GM18511 (cell line): ENCODE data around the gene MT3.

ENCODE experiments used
- ATAC-seq: cut with Tn5 transposase; IDR thresholded peaks from one replicate; pipeline ENCODE4 v1.9.1; 2021; ENCODE audit warnings: mild to moderate bottlenecking, moderate library complexity; ENCODE audit not compliant: unreplicated experiment

MT3 gene

GRCh38 chr16:56628486-56629350 is 39.4 kb downstream of the MT3 start:
- no peak for ATAC-seq

GRCh38 chr16:56629531-56629930 is 40.2 kb downstream of the MT3 start:
- no peak for ATAC-seq

DNA sequence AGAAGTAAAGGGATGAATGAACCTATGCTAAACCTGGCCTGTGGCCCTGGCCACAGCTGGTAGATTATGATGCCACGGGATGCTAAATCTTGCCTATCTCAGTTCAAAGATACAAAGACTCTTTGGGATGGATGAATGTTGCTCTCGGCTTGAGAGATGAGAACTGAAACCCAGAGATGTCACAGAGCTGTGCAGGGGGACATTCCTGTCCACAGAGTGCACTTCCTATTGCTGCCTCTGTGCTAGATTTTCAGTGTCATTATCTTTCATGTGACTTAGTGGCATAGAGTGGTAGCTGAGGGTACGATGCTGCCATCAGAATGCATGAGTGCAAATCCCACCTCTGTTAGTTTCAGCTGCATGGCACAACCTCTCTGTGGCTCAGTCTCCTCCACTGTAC is 40.8 kb downstream of the MT3 start:
- peak; percentile 86 for ATAC-seq

GRCh38 chr16:56631197-56631596 is 41.9 kb downstream of the MT3 start:
- ATAC-seq: no peak

GRCh38 chr16:56631832-56632155 is 42.5 kb downstream of the MT3 start:
- no peak for ATAC-seq

DNA sequence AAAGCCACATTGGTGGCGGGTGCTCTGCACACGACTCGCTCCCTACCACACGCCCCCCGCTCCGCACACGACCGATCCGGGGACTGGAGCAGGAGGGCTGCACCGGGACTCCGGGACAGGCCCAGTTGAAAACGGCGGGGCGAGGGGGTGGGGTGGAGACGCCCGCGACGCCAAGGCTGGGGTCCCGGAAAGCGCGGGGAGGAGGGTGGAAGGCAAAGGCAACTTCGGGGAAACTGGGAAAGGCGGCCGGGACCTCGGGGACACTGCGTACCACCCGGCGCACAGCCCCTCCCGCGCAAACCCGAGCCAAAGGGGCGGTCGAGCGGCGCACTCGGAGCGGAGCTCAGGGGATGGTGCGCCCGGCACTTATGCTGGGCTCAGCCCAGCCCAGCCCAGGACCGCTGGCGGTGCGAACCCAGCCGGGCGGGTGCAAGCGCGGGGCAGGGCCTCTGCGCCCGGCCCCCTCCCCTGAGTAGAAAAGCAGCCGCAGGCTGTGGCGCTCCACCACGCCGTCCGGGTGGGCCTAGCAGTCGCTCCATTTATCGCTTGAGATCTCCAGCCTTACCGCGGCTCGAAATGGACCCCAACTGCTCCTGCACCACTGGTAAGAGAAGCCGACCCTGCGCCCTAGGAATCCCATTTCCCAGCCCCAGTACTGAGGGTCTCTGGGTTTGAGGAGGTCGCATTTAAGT is 43.0 kb downstream of the MT3 start, which contains the start of gene MT1M:
Gene MT1M, plus strand, starts transcription at position 504 of the 692 bp plus-strand sequence. Its CDS starts 73 bp downstream, at position 577.
- ATAC-seq: no peak

GRCh38 chr16:56632848-56633365 is 43.6 kb downstream of the MT3 start:
- no peak for ATAC-seq

DNA sequence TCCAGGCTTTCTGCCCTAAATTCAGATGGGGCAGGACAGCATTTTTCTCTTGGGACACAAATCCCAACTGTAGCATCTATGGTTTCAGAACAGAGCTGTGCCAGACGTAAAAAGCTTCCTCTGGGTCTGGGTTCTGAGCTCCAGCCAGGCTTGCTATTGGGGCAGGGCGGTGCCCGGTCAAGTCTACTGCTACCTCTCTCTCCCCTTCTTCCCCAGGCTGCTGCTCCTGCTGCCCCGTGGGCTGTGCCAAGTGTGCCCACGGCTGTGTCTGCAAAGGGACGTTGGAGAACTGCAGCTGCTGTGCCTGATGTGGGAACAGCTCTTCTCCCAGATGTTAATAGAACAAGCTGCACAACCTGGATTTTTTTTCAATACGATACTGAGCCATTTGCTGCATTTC is 44.2 kb downstream of the MT3 start:
- no peak for ATAC-seq

DNA sequence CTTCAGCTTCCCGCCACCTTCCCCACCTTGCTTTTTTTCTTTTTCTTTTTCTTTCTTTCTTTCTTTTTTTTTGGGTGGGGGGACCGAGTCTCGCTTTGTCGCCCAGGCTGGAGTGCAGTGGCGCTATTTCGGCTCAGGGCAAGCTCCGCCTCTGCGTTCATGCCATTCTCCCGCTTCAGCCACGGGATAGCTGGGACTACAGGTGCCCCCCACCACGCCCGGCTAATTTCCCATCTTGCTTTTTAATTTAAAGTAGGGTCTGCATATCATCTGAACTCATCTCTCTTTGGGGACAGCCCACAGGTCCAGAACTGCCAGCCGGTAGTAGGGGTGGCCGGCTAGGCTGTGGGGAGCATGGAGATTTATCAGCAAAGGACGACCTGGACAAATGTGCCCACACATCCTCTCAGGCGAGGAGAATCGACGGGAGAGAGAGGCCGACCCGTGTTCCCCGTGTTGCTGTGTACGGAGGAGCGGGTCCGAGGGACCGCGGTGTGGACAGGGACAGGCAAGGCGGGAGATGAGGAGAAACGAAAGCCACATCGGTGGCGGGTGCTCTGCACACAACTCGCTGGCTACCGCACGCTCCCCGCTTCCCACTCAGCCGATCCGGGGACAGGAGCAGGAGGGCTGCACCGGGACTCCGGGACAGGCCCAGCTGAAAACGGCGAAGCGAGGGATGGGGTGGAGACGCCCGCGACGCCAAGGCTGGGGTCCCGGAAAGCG is 45.5 kb downstream of the MT3 start:
- no peak for ATAC-seq

- ATAC-seq: no peak
Observed at GRCh38 chr16:56635441-56635967, 46.2 kb downstream of the MT3 start.

GRCh38 chr16:56636616-56637413 is 47.5 kb downstream of the MT3 start:
- no peak for ATAC-seq

GRCh38 chr16:56637814-56638750 is 48.8 kb downstream of the MT3 start, which contains the start of gene MT1A:
Gene MT1A (plus strand): TSS chr16:56638666. CDS start chr16:56638739, 73 bp downstream.
- no peak for ATAC-seq

- ATAC-seq: no peak
Observed at GRCh38 chr16:56639045-56639444, 49.7 kb downstream of the MT3 start.

GRCh38 chr16:56640076-56640475 is 50.7 kb downstream of the MT3 start:
- ATAC-seq: no peak
